ENCODE measurements around the gene ITPR1.

Gene ITPR1

DNA sequence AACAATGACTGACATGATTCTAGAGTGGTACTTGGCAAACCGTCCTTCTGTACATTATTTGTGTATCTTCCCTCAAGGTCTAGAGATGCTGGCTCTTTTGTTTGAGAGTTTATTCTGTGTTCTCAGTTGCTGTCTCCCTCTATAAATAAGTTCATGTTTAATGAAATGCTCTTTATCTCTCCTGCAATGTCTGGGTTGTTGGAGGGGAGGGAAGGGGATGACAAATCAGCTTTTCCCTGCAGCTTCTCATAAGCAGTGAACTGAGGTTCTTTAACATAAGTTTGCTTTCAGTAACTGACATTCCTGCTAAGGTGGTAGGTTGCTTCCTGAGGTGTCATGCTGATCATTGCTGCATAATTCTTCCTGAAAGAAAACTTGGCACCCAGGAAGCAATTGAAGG is 21.8 kb downstream of the ITPR1 start:
- ChIA-PET POLR2A (no interaction called here), CTCF (no interaction called here)
- no peak for DNase-seq (ENCODE audit: extremely low spot score)
- TF ChIP-seq ARNT (IDR thresholded peaks at IDR 0.05) (no peak), L3MBTL2 (conservative IDR thresholded peaks at IDR 0.05) (no peak), HDGF (IDR thresholded peaks at IDR 0.05; ENCODE audit: borderline replicate concordance) (no peak), PKNOX1 (IDR thresholded peaks at IDR 0.05) (no peak), FOXK2 (IDR thresholded peaks at IDR 0.05) (no peak), NFRKB (IDR thresholded peaks at IDR 0.05) (no peak), TARDBP (IDR thresholded peaks at IDR 0.05) (no peak), BHLHE40 (IDR thresholded peaks at IDR 0.05; ENCODE audit: borderline replicate concordance) (no peak), FOXM1 (IDR thresholded peaks at IDR 0.05; ENCODE audit: borderline replicate concordance) (no peak), SUZ12 (IDR thresholded peaks at IDR 0.05) (no peak), LEF1 (IDR thresholded peaks at IDR 0.05; ENCODE audit: borderline replicate concordance) (no peak), ELF4 (IDR thresholded peaks at IDR 0.05) (no peak), SP1 (IDR thresholded peaks at IDR 0.05) (no peak), FOXA1 (IDR thresholded peaks at IDR 0.05) (no peak), CTBP1 (IDR thresholded peaks at IDR 0.05; ENCODE audit: borderline replicate concordance) (no peak), ZNF384 (IDR thresholded peaks at IDR 0.05) (no peak)

- no peak for TF ChIP-seq SUZ12 (IDR thresholded peaks at IDR 0.05)
- POLR2A ChIA-PET, result no interaction called here
- no peak for DNase-seq (ENCODE audit: extremely low spot score)
- CTCF ChIA-PET, result interaction anchor here (1.2 kb wide), 1 partner anchor 9 kb away, joined by 3 read pairs; no protein-coding TSS in a partner anchor
Measured at GRCh38 chr3:4515916-4516579, 22.9 kb downstream of the ITPR1 start.

DNA sequence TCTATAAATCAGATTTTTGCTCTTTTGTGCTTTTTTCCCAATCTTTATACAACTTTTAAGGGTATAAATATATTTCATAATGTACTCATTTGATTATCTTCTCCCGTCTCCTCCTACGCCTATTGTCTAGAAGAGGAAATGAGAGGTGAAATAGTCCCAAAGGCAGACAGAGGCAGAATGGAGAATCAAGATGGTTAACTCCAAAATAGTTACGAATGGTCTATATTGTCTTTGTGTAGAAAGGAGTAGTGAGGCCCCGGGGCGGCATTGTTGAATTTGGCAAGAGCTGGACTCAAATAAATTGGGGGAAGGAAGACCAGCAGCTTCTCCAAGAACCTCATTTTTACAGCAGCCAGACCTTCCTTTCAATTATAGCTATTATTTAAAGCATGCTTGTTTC is 23.9 kb downstream of the ITPR1 start:
- POLR2A ChIA-PET, result no interaction called here
- DNase-seq (ENCODE audit: extremely low spot score), result no peak
- CTCF ChIA-PET, result no interaction called here
- TF ChIP-seq LEF1 (IDR thresholded peaks at IDR 0.05; ENCODE audit: borderline replicate concordance), result no peak
- TF ChIP-seq FOXM1 (IDR thresholded peaks at IDR 0.05; ENCODE audit: borderline replicate concordance), result no peak
- TF ChIP-seq BHLHE40 (IDR thresholded peaks at IDR 0.05; ENCODE audit: borderline replicate concordance), result no peak
- no peak for TF ChIP-seq TARDBP (IDR thresholded peaks at IDR 0.05)
- TF ChIP-seq SUZ12 (IDR thresholded peaks at IDR 0.05), result no peak
- TF ChIP-seq NFRKB (IDR thresholded peaks at IDR 0.05), result no peak

- DNase-seq (ENCODE audit: extremely low spot score), result no peak
- ChIA-PET POLR2A (no interaction called here), CTCF (no interaction called here)
- TF ChIP-seq PKNOX1 (IDR thresholded peaks at IDR 0.05) (no peak), FOXK2 (IDR thresholded peaks at IDR 0.05) (no peak), FOXM1 (IDR thresholded peaks at IDR 0.05; ENCODE audit: borderline replicate concordance) (no peak), ZNF384 (IDR thresholded peaks at IDR 0.05) (no peak), TARDBP (IDR thresholded peaks at IDR 0.05) (no peak), NFRKB (IDR thresholded peaks at IDR 0.05) (no peak), ELF4 (IDR thresholded peaks at IDR 0.05) (no peak), CTBP1 (IDR thresholded peaks at IDR 0.05; ENCODE audit: borderline replicate concordance) (no peak), BHLHE40 (IDR thresholded peaks at IDR 0.05; ENCODE audit: borderline replicate concordance) (no peak), LEF1 (IDR thresholded peaks at IDR 0.05; ENCODE audit: borderline replicate concordance) (no peak), SP1 (IDR thresholded peaks at IDR 0.05) (no peak), SUZ12 (IDR thresholded peaks at IDR 0.05) (no peak), L3MBTL2 (conservative IDR thresholded peaks at IDR 0.05) (no peak), ARNT (IDR thresholded peaks at IDR 0.05) (no peak), HDGF (IDR thresholded peaks at IDR 0.05; ENCODE audit: borderline replicate concordance) (no peak), FOXA1 (IDR thresholded peaks at IDR 0.05) (no peak)
Measured at GRCh38 chr3:4517643-4518311, 24.6 kb downstream of the ITPR1 start.

DNA sequence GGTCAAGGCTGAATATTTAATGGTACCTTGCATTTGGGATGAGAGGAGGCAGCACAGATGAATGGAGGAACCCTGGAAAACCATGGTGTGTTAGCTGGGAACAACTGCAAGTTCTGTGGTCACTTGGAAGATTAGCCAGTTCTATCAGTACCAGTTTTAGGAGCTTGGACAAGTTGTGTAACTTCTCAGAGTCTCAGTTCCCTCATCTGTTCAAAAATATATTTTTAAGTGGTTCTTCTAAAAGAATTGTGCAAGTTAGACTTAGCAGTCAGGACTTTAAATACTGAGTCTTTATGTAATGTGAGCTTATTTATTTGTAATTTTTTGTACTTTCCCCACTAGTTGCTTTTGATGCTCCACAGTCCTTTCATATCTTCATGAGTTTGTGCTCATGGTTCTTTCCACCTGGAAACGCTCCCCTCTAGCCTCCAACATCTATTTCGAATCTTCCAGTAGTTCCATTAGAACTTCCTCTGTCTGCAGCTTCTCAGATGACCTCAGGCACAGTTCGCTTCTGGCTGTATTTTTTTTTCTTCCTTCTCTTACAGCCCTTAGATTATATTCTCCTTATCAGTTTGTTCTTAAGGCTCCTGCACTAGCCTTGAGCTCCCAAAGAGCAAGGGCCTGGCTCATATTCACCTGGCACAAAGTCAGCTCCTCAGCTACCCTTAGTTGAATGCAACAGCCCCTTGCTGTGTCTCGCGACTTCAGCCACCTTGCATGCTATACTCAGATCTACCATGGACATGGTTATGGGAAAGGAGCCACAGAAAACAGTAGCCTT is 27.1 kb downstream of the ITPR1 start:
- TF ChIP-seq ELF4 (IDR thresholded peaks at IDR 0.05) (no peak), ARNT (IDR thresholded peaks at IDR 0.05) (no peak), TARDBP (IDR thresholded peaks at IDR 0.05) (no peak), FOXA1 (IDR thresholded peaks at IDR 0.05) (no peak), NFRKB (IDR thresholded peaks at IDR 0.05) (no peak), ZNF384 (IDR thresholded peaks at IDR 0.05) (no peak)
- DNase-seq (ENCODE audit: extremely low spot score), result no peak
- CTCF ChIA-PET, result interaction anchor here (1.4 kb wide), 1 partner anchor 64 kb away, joined by 5 read pairs; no protein-coding TSS in a partner anchor
- POLR2A ChIA-PET, result interaction anchor here (1.7 kb wide), 1 partner anchor 27 kb away, joined by 7 read pairs; the partner anchor contains the start of gene ITPR1

- TF ChIP-seq BHLHE40 (IDR thresholded peaks at IDR 0.05; ENCODE audit: borderline replicate concordance) (no peak), PKNOX1 (IDR thresholded peaks at IDR 0.05) (no peak), ZNF384 (IDR thresholded peaks at IDR 0.05) (no peak), ARNT (IDR thresholded peaks at IDR 0.05) (no peak), FOXK2 (IDR thresholded peaks at IDR 0.05) (no peak), TARDBP (IDR thresholded peaks at IDR 0.05) (no peak), HDGF (IDR thresholded peaks at IDR 0.05; ENCODE audit: borderline replicate concordance) (no peak), FOXA1 (IDR thresholded peaks at IDR 0.05) (no peak), NFRKB (IDR thresholded peaks at IDR 0.05) (no peak), ELF4 (IDR thresholded peaks at IDR 0.05) (no peak), L3MBTL2 (conservative IDR thresholded peaks at IDR 0.05) (no peak), FOXM1 (IDR thresholded peaks at IDR 0.05; ENCODE audit: borderline replicate concordance) (no peak), LEF1 (IDR thresholded peaks at IDR 0.05; ENCODE audit: borderline replicate concordance) (no peak), CTBP1 (IDR thresholded peaks at IDR 0.05; ENCODE audit: borderline replicate concordance) (no peak), SP1 (IDR thresholded peaks at IDR 0.05) (no peak)
- POLR2A ChIA-PET, result interaction anchor here (0.7 kb wide), 1 partner anchor 30 kb away, joined by 3 read pairs; the partner anchor contains the start of gene ITPR1
- CTCF ChIA-PET, result no interaction called here
- DNase-seq (ENCODE audit: extremely low spot score), result no peak
Measured at GRCh38 chr3:4522947-4523346, 29.8 kb downstream of the ITPR1 start.

All from HEK293T (cell line).